ENCODE measurements around the gene IRS1. TPM values are rescaled to one million over a fixed set of nuclear protein-coding genes. Genes with fewer than 3 reads are reported as not detected.

Gene IRS1
- total RNA-seq, 6 experiments from 2014 or later, result 9.0 to 24.4 (median 15.8) TPM

GRCh38 chr2:226828191-226828590 is 28.6 kb upstream of the IRS1 start:
- Histone ChIP-seq H3K27ac (no peak overlapping the region), H3K9me3 (peaks cover 0 to 5% (median 0%) of the 10 kb centered on the region in 4 donors), H3K4me1 (no peaks in the 10 kb centered on the region), H3K36me3 (no peaks in the 10 kb centered on the region), H3K27me3 (no peaks in the 10 kb centered on the region), H3K4me3 (no peak overlapping the region)
- DNase-seq (no peak), ATAC-seq (no peak)
- no peak for TF ChIP-seq POLR2A (IDR thresholded peaks at IDR 0.05)
- no peak for TF ChIP-seq CTCF (IDR thresholded peaks at IDR 0.05)
- intact Hi-C loops (cut with DNase I), result no loop called here
- 65% methylated on average over 2 of the region's 2 CpGs for WGBS (ENCODE audit: insufficient coverage, low coverage, low lambda C conversion rate, missing lambda C conversion rate)

GRCh38 chr2:226825056-226825455 is 25.4 kb upstream of the IRS1 start:
- no peak overlapping the region for H3K4me3 ChIP-seq

GRCh38 chr2:226818930-226819329 is 19.3 kb upstream of the IRS1 start:
- H3K27ac ChIP-seq, result no peak overlapping the region
- H3K4me1 ChIP-seq, result no peaks in the 10 kb centered on the region
- H3K9me3 ChIP-seq, result peaks cover 0 to 6% (median 0%) of the 10 kb centered on the region in 4 donors
- no peaks in the 10 kb centered on the region for H3K27me3 ChIP-seq
- intact Hi-C loops (cut with DNase I), result loop anchor here in 1 of 2 donors (10.0 kb wide), 1 partner anchor 156 kb away; no protein-coding TSS in a partner anchor
- no peaks in the 10 kb centered on the region for H3K36me3 ChIP-seq
- ATAC-seq, result no peak
- 73% methylated on average over 3 of the region's 3 CpGs for WGBS (ENCODE audit: insufficient coverage, low coverage, low lambda C conversion rate, missing lambda C conversion rate)
- no peak for DNase-seq
- H3K4me3 ChIP-seq, result no peak overlapping the region
- TF ChIP-seq CTCF (IDR thresholded peaks at IDR 0.05), result no peak
- TF ChIP-seq POLR2A (IDR thresholded peaks at IDR 0.05), result no peak

More at GRCh38 chr2:226825056-226825455, 25.4 kb upstream of the IRS1 start:
- no peak for ATAC-seq
- no peak for TF ChIP-seq CTCF (IDR thresholded peaks at IDR 0.05)
- no peak for TF ChIP-seq POLR2A (IDR thresholded peaks at IDR 0.05)
- Histone ChIP-seq H3K4me1 (no peaks in the 10 kb centered on the region), H3K27ac (no peak overlapping the region), H3K27me3 (no peaks in the 10 kb centered on the region), H3K36me3 (no peaks in the 10 kb centered on the region), H3K9me3 (peaks cover 0 to 6% (median 0%) of the 10 kb centered on the region in 4 donors)
- no peak for DNase-seq
- intact Hi-C loops (cut with DNase I), result no loop called here
- WGBS (ENCODE audit: insufficient coverage, low coverage, low lambda C conversion rate, missing lambda C conversion rate), result 53% methylated on average over 2 of the region's 2 CpGs

- 100% methylated on average over 1 of the region's 1 CpG for WGBS (ENCODE audit: insufficient coverage, low coverage, low lambda C conversion rate, missing lambda C conversion rate)
- no peaks in the 10 kb centered on the region for H3K27me3 ChIP-seq
- no peaks in the 10 kb centered on the region for H3K9me3 ChIP-seq
- no peak overlapping the region for H3K4me3 ChIP-seq
- DNase-seq (no peak), ATAC-seq (peak in 1 of 4 donors; percentile 53)
- TF ChIP-seq POLR2A (IDR thresholded peaks at IDR 0.05) (no peak), CTCF (IDR thresholded peaks at IDR 0.05) (peak in 1 of 4 donors; percentile 26)
- no peaks in the 10 kb centered on the region for H3K36me3 ChIP-seq
- no peaks in the 10 kb centered on the region for H3K4me1 ChIP-seq
- intact Hi-C loops (cut with DNase I), result loop anchor here in 1 of 2 donors (10.0 kb wide), 1 partner anchor 162 kb away; no protein-coding TSS in a partner anchor
- no peak overlapping the region for H3K27ac ChIP-seq
Observed at GRCh38 chr2:226813148-226813701, 13.6 kb upstream of the IRS1 start.
